GM12878 (cell line): Measurements from ENCODE around the gene GPR18. TPM values are rescaled to one million over a fixed set of nuclear protein-coding genes. Genes with fewer than 3 reads are reported as not detected.

ENCODE experiments used
- ATAC-seq: fragments of 200-7000 bp; cut with Tn5 transposase; 3 replicates; pipeline ENCODE4 v1.9.1; 2020; ENCODE audit warnings: mild to moderate bottlenecking, moderate library complexity
- BruUV-seq: library from RNA; stranded (reverse); fragments of 400-500 nt; replicated peaks from 2 replicates; lab custom pipeline; 2021; lab: Mats Ljungman, UMichigan
- CTCF ChIA-PET: fragments of 300-600 bp; sonication (Branson Sonifier 250); formaldehyde crosslinking; extraction: SDS; loops from one replicate; lab custom pipeline; 2021; ENCODE audit warnings: inconsistent platforms; lab: Yijun Ruan, JAX
- POLR2A ChIA-PET: fragments of 350-600 bp; formaldehyde crosslinking; extraction: SDS; loops from one replicate; lab custom pipeline; 2021; ENCODE audit warnings: inconsistent platforms; lab: Charles Lee
- RAD21 ChIA-PET: fragments of 300-600 bp; sonication (Branson Sonifier 250); formaldehyde crosslinking; loops from one replicate; lab custom pipeline; 2023; ENCODE audit warnings: antibody characterized with exemption; ENCODE audit not compliant: unreplicated experiment; lab: Charles Lee
- SMC1A ChIA-PET: fragments of 300-600 bp; sonication (Branson Sonifier 250); formaldehyde crosslinking; loops from one replicate; lab custom pipeline; 2023; ENCODE audit not compliant: unreplicated experiment, uncharacterized antibody; lab: Charles Lee
- DNase-seq: peaks from one replicate; pipeline ENCODE4 v3.0.0-alpha.2; 2011; ENCODE audit warnings: low read depth, low spot score
- FAIRE-seq: peaks from 3 replicates; lab custom pipeline; 2011; peaks lifted over from hg19 to GRCh38; lab: Jason Lieb, UNC
- H2AFZ ChIP-seq: 2 replicates; pipeline ENCODE4 v1.6.0; 2011; ENCODE audit warnings: low read depth, low read length, control low read depth; ENCODE audit not compliant: control insufficient read depth
- H3K27ac ChIP-seq: 2 replicates; pipeline ENCODE4 v1.5.1; 2011; ENCODE audit warnings: control low read depth; ENCODE audit not compliant: control insufficient read depth, insufficient read depth
- H3K27me3 ChIP-seq, 2 experiments: replicated peaks in 1 of 2; 2 replicates each; pipeline versions ENCODE4 v1.6.0 to v1.6.1; 2011; ENCODE audit warnings: low read length in 1 of 2; ENCODE audit not compliant: control insufficient read depth in 2 of 2, insufficient read depth in 2 of 2
- H3K36me3 ChIP-seq, 2 experiments: 2 replicates each; pipeline ENCODE4 v1.5.1; 2011; ENCODE audit warnings: low read length in 1 of 2; ENCODE audit not compliant: control insufficient read depth in 2 of 2, insufficient read depth in 2 of 2
- H3K4me1 ChIP-seq: 2 replicates; pipeline ENCODE4 v1.6.1; 2011; ENCODE audit warnings: mild to moderate bottlenecking, low read length, moderate library complexity, mixed read lengths; ENCODE audit not compliant: control insufficient read depth, insufficient read depth
- H3K4me2 ChIP-seq: 2 replicates; pipeline ENCODE4 v1.6.0; 2011; ENCODE audit warnings: control low read depth; ENCODE audit not compliant: control insufficient read depth, insufficient read depth
- H3K4me3 ChIP-seq: fragments of 200-600 bp; sonication (generic); 2 replicates; pipeline ENCODE4 v1.5.1; 2016
- H3K79me2 ChIP-seq: 2 replicates; pipeline ENCODE4 v1.6.0; 2011; ENCODE audit warnings: low read length; ENCODE audit not compliant: control insufficient read depth, insufficient read depth
- H3K9ac ChIP-seq: 2 replicates; pipeline ENCODE4 v1.8.0; 2011; ENCODE audit warnings: low read length, control low read depth, mixed read lengths; ENCODE audit not compliant: control insufficient read depth, insufficient read depth
- H3K9me3 ChIP-seq: replicated peaks from 3 replicates; pipeline ENCODE4 v1.5.1; 2011; ENCODE audit warnings: mild to moderate bottlenecking, low read length; ENCODE audit not compliant: control insufficient read depth, insufficient read depth
- H4K20me1 ChIP-seq: 2 replicates; pipeline ENCODE4 v1.6.0; 2011; ENCODE audit not compliant: control insufficient read depth, insufficient read depth
- EED ChIP-seq: sonication (generic); IDR thresholded peaks from 2 replicates; pipeline ENCODE4 v1.6.1; 2016; ENCODE audit warnings: antibody characterized with exemption, low read depth
- IKZF1 ChIP-seq: fragments of 450-650 bp; conservative IDR thresholded peaks from 2 replicates; pipeline ENCODE4 v1.6.1; 2017; ENCODE audit warnings: antibody characterized with exemption, mild to moderate bottlenecking
- IKZF2 ChIP-seq, 2 experiments: fragments of 450-650 bp; IDR thresholded peaks; 2 replicates each; pipeline ENCODE4 v1.6.1; 2017; ENCODE audit warnings: mild to moderate bottlenecking in 2 of 2, moderate library complexity in 2 of 2
- RCOR1 ChIP-seq: conservative IDR thresholded peaks from 2 replicates; pipeline ENCODE4 v1.6.1; 2012; ENCODE audit warnings: low read depth, low read length, improper control_type of control experiment
- SRF ChIP-seq, 2 experiments: IDR thresholded peaks; 2 replicates each; pipeline ENCODE4 v1.6.1; 2011; ENCODE audit warnings: low read depth in 2 of 2, low read length in 2 of 2, mild to moderate bottlenecking in 1 of 2, moderate library complexity in 1 of 2
- WGBS: methylation state at CpG from one replicate; pipeline ENCODE4 v1.1.6; 2016; ENCODE audit warnings: low lambda C conversion rate; ENCODE audit not compliant: insufficient replicate concordance, insufficient coverage; ENCODE audit errors: missing lambda C conversion rate; 5-methylcytosine and 5-hydroxymethylcytosine counted together
- in situ Hi-C: fragments of 300-500 bp; cut with MboI; formaldehyde crosslinking; loops from 9 replicates; pipeline ENCODE4 v1.14.3; 2018; ENCODE audit warnings: mixed read lengths
- intact Hi-C: fragments of 100-400 bp; cut with micrococcal nuclease; formaldehyde crosslinking; loops from one replicate; pipeline ENCODE4 v1.14.2; 2022; ENCODE audit not compliant: unreplicated experiment
- polyA plus RNA-seq, 11 experiments: library from polyadenylated mRNA; depleted of rRNA in 4 of 11; unstranded in 6 of 11; stranded (reverse) in 5 of 11; fragments of >200 nt; fragmentation: Nextera tagmentation in 4 of 11; fragmentation: Illumina TruSeq in 1 of 11; extraction: Ambion mirVana in 4 of 11; extraction: Trizol in 1 of 11; gene quantifications; 1 replicate in 1 of 11; 2 replicates in 10 of 11; pipeline versions ENCODE4 v1.2.1 to v1.2.3, GENCODE V29; 2011 to 2016; ENCODE audit warnings: inconsistent platforms in 2 of 11, missing spikeins in 2 of 11, low read depth in 1 of 11
- total RNA-seq, 4 experiments: library from RNA; depleted of rRNA in 3 of 4; stranded (reverse); fragments of >200 nt in 3 of 4; fragmentation: Illumina TruSeq in 1 of 4; extraction: Trizol in 1 of 4; gene quantifications; 2 replicates each; pipeline versions ENCODE4 v1.2.1 to v1.2.3, GENCODE V29; 2013 to 2021

Gene GPR18
- total and polyA plus RNA-seq, 10 of the 15 experiments (the other 5 are each of a cell fraction or from before 2014, with no cell fraction given), result 3.3 to 12.9 (median 5.2) TPM

GRCh38 chr13:99218969-99219368 is 39.2 kb downstream of the GPR18 start (continued):
- no peak; the same call in 1 of the 2 replicates for TF ChIP-seq IKZF1

GRCh38 chr13:99218545-99218944 is 39.6 kb downstream of the GPR18 start:
- no TSS peak for BruUV-seq
- intact Hi-C loops (no loop called here), in situ Hi-C loops (no loop called here)
- Histone ChIP-seq H2AFZ (no peak overlapping the region), H3K36me3 (no peaks in the 10 kb centered on the region; a peak in 1 of 4 replicates), H3K27ac (peak overlapping the region; percentile 26; the same call in 1 of the 2 replicates), H3K79me2 (peaks cover 48% of the 10 kb centered on the region), H3K4me3 (no peak overlapping the region), H3K4me1 (peaks cover 14% of the 10 kb centered on the region), H3K4me2 (peak overlapping the region; percentile 4; the same call in 1 of the 2 replicates), H4K20me1 (no peaks in the 10 kb centered on the region; the same call in 1 of the 2 replicates), H3K9ac (no peak overlapping the region; the same call in 1 of the 2 replicates), H3K27me3 (no peaks in the 10 kb centered on the region), H3K9me3 (no peaks in the 10 kb centered on the region)
- ChIA-PET SMC1A (interaction anchor here (0.6 to 3.9 kb wide), 11 partner anchors 10 to 147 kb away, joined by 3 to 34 read pairs (median 4); partner anchors contain the start of gene GPR18), RAD21 (interaction anchor here (0.6 to 2.6 kb wide), 7 partner anchors 11 to 51 kb away, joined by 3 to 17 read pairs (median 6); partner anchors contain the start of gene GPR18), CTCF (interaction anchor here (0.6 to 2.3 kb wide), 6 partner anchors 14 to 80 kb away, joined by 3 to 13 read pairs (median 6); no protein-coding TSS in a partner anchor), POLR2A (interaction anchor here (1.2 kb wide), 1 partner anchor 15 kb away, joined by 4 read pairs; no protein-coding TSS in a partner anchor)
- WGBS, result 100% methylated on average over 5 of the region's 6 CpGs
- TF ChIP-seq EED, result no peak
- no peak for TF ChIP-seq RCOR1
- no peak for TF ChIP-seq SRF (IDR thresholded peaks at IDR 0.05; ENCODE audit: low read depth in 2 of 2, low read length in 2 of 2)
- no peak for TF ChIP-seq IKZF2 (IDR thresholded peaks at IDR 0.05)
- no peak for ATAC-seq
- FAIRE-seq, result no peak
- DNase-seq, result no peak
